ENCODE data around the gene ZNF534.

DNA sequence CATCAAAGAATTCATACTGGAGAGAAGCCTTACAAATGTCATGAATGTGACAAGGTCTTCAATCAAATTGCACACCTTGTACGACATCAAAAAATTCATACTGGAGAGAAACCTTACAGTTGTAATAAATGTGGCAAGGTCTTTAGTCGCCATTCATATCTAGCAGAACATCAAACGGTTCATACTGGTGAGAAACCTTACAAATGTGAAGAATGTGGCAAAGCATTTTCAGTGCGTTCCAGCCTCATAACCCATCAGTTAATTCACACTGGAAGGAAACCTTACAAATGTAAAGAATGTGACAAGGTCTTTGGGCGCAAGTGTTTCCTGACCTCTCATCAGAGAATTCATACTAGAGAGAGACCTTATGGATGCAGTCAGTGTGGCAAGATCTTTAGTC, 13.2 kb upstream of the ZNF534 start:
- TF ChIP-seq, protein P1, sequence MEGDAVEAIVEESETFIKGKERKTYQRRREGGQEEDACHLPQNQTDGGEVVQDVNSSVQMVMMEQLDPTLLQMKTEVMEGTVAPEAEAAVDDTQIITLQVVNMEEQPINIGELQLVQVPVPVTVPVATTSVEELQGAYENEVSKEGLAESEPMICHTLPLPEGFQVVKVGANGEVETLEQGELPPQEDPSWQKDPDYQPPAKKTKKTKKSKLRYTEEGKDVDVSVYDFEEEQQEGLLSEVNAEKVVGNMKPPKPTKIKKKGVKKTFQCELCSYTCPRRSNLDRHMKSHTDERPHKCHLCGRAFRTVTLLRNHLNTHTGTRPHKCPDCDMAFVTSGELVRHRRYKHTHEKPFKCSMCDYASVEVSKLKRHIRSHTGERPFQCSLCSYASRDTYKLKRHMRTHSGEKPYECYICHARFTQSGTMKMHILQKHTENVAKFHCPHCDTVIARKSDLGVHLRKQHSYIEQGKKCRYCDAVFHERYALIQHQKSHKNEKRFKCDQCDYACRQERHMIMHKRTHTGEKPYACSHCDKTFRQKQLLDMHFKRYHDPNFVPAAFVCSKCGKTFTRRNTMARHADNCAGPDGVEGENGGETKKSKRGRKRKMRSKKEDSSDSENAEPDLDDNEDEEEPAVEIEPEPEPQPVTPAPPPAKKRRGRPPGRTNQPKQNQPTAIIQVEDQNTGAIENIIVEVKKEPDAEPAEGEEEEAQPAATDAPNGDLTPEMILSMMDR (IDR thresholded peaks at IDR 0.05; ENCODE audit: low read depth, low read length, poor library complexity, severe bottlenecking), result no peak
- TF ChIP-seq EZH2phosphoT487 (IDR thresholded peaks at IDR 0.05; ENCODE audit: borderline replicate concordance, low read length), result no peak
